Activated T-cell treated with anti-CD3 and anti-CD28 coated beads, Interleukin-2, amount 50 U/mL, for 24 hours (primary cell): Measurements from ENCODE around the gene KCNK6.

ENCODE experiments used
- DNase-seq: peaks from one replicate; pipeline ENCODE4 v3.0.0-alpha.2; 2020
- H3K27ac Mint-ChIP-seq: 2 replicates; pipeline ENCODE4 v1.8.0; 2020; ENCODE audit warnings: mild to moderate bottlenecking, mixed read lengths
- H3K27me3 Mint-ChIP-seq: 2 replicates; pipeline ENCODE4 v1.8.0; 2020; ENCODE audit warnings: mixed read lengths
- H3K36me3 Mint-ChIP-seq: 2 replicates; pipeline ENCODE4 v1.8.0; 2020; ENCODE audit warnings: low read depth, mixed read lengths
- H3K4me1 Mint-ChIP-seq: 2 replicates; pipeline ENCODE4 v1.8.0; 2020; ENCODE audit warnings: low read depth, mixed read lengths
- H3K4me3 Mint-ChIP-seq: 2 replicates; pipeline ENCODE4 v1.8.0; 2020; ENCODE audit warnings: mild to moderate bottlenecking, moderate library complexity, mixed read lengths
- H3K9me3 Mint-ChIP-seq: 2 replicates; pipeline ENCODE4 v1.8.0; 2020; ENCODE audit warnings: mixed read lengths

KCNK6 gene

GRCh38 chr19:38319421-38320258 lies at the start of gene KCNK6:
Gene KCNK6 (plus strand): TSS chr19:38319845. CDS start chr19:38319951, 106 bp downstream.
- DNase-seq: peak; percentile 75
- Mint-ChIP-seq H3K27ac (peak within 1 kb of the TSS; percentile 66), H3K27me3 (no peaks in the 10 kb centered on the region), H3K4me3 (peak within 1 kb of the TSS; percentile 83), H3K4me1 (peaks cover 57% of the 10 kb centered on the region), H3K9me3 (no peaks in the 10 kb centered on the region), H3K36me3 (peaks cover 11% of the 10 kb centered on the region)

- H3K4me3 Mint-ChIP-seq: no peak overlapping the region
- no peak for DNase-seq
- H3K27me3 Mint-ChIP-seq: no peaks in the 10 kb centered on the region
- peak overlapping the region; percentile 55 for H3K27ac Mint-ChIP-seq
- no peaks in the 10 kb centered on the region for H3K36me3 Mint-ChIP-seq
- no peaks in the 10 kb centered on the region for H3K9me3 Mint-ChIP-seq
- H3K4me1 Mint-ChIP-seq: peaks cover 24% of the 10 kb centered on the region
Observed at GRCh38 chr19:38270587-38271167, 49.0 kb upstream of the KCNK6 start.

- no peaks in the 10 kb centered on the region for H3K36me3 Mint-ChIP-seq
- peaks cover 10% of the 10 kb centered on the region for H3K4me1 Mint-ChIP-seq
- H3K27ac Mint-ChIP-seq: no peak overlapping the region
Observed at GRCh38 chr19:38273499-38273898, 46.1 kb upstream of the KCNK6 start.

GRCh38 chr19:38274739-38275138 lies 44.9 kb upstream of the KCNK6 start:
- Mint-ChIP-seq H3K4me3 (no peak overlapping the region), H3K36me3 (no peaks in the 10 kb centered on the region), H3K9me3 (no peaks in the 10 kb centered on the region), H3K27me3 (no peaks in the 10 kb centered on the region), H3K27ac (no peak overlapping the region), H3K4me1 (peaks cover 10% of the 10 kb centered on the region)
- no peak for DNase-seq

More at GRCh38 chr19:38273499-38273898, 46.1 kb upstream of the KCNK6 start:
- no peaks in the 10 kb centered on the region for H3K9me3 Mint-ChIP-seq
- no peak overlapping the region for H3K4me3 Mint-ChIP-seq
- no peak for DNase-seq
- H3K27me3 Mint-ChIP-seq: no peaks in the 10 kb centered on the region

- DNase-seq: no peak
- Mint-ChIP-seq H3K27me3 (no peaks in the 10 kb centered on the region), H3K4me3 (no peak overlapping the region), H3K36me3 (no peaks in the 10 kb centered on the region), H3K9me3 (no peaks in the 10 kb centered on the region), H3K27ac (no peak overlapping the region), H3K4me1 (peaks cover 5% of the 10 kb centered on the region)
Observed at GRCh38 chr19:38276942-38277517, 42.6 kb upstream of the KCNK6 start.

- no peak for DNase-seq
- Mint-ChIP-seq H3K9me3 (no peaks in the 10 kb centered on the region), H3K4me3 (no peak overlapping the region), H3K27me3 (no peaks in the 10 kb centered on the region), H3K36me3 (no peaks in the 10 kb centered on the region), H3K4me1 (peaks cover 8% of the 10 kb centered on the region), H3K27ac (no peak overlapping the region)
Observed at GRCh38 chr19:38277549-38277948, 42.1 kb upstream of the KCNK6 start.

- Mint-ChIP-seq H3K27ac (peak overlapping the region; percentile 40), H3K27me3 (no peaks in the 10 kb centered on the region), H3K9me3 (no peaks in the 10 kb centered on the region), H3K36me3 (no peaks in the 10 kb centered on the region), H3K4me1 (peaks cover 8% of the 10 kb centered on the region), H3K4me3 (no peak overlapping the region)
- no peak for DNase-seq
Observed at GRCh38 chr19:38277969-38278680, 41.5 kb upstream of the KCNK6 start.

GRCh38 chr19:38278751-38279150 lies 40.9 kb upstream of the KCNK6 start:
- Mint-ChIP-seq H3K27ac (no peak overlapping the region), H3K4me3 (no peak overlapping the region), H3K27me3 (no peaks in the 10 kb centered on the region), H3K36me3 (no peaks in the 10 kb centered on the region), H3K4me1 (peaks cover 8% of the 10 kb centered on the region), H3K9me3 (no peaks in the 10 kb centered on the region)
- no peak for DNase-seq

GRCh38 chr19:38280030-38280921 lies 39.4 kb upstream of the KCNK6 start:
- no peak for DNase-seq
- no peaks in the 10 kb centered on the region for H3K9me3 Mint-ChIP-seq
- no peaks in the 10 kb centered on the region for H3K27me3 Mint-ChIP-seq
- peaks cover 3% of the 10 kb centered on the region for H3K36me3 Mint-ChIP-seq
- H3K27ac Mint-ChIP-seq: peak overlapping the region; percentile 50
- peaks cover 8% of the 10 kb centered on the region for H3K4me1 Mint-ChIP-seq
- H3K4me3 Mint-ChIP-seq: no peak overlapping the region

GRCh38 chr19:38281811-38282566 lies 37.7 kb upstream of the KCNK6 start:
- Mint-ChIP-seq H3K27ac (peak overlapping the region; percentile 42), H3K9me3 (no peaks in the 10 kb centered on the region), H3K4me3 (no peak overlapping the region)

GRCh38 chr19:38283271-38283670 lies 36.4 kb upstream of the KCNK6 start:
- no peaks in the 10 kb centered on the region for H3K9me3 Mint-ChIP-seq
- H3K4me3 Mint-ChIP-seq: no peak overlapping the region
- H3K4me1 Mint-ChIP-seq: peaks cover 8% of the 10 kb centered on the region
- no peaks in the 10 kb centered on the region for H3K27me3 Mint-ChIP-seq
- no peak overlapping the region for H3K27ac Mint-ChIP-seq
- H3K36me3 Mint-ChIP-seq: peaks cover 6% of the 10 kb centered on the region
- DNase-seq: no peak

More at GRCh38 chr19:38281811-38282566, 37.7 kb upstream of the KCNK6 start:
- Mint-ChIP-seq H3K27me3 (no peaks in the 10 kb centered on the region), H3K36me3 (peaks cover 6% of the 10 kb centered on the region), H3K4me1 (peaks cover 8% of the 10 kb centered on the region)
- DNase-seq: no peak

- Mint-ChIP-seq H3K4me1 (peaks cover 8% of the 10 kb centered on the region), H3K27ac (peak overlapping the region; percentile 59), H3K9me3 (no peaks in the 10 kb centered on the region), H3K27me3 (no peaks in the 10 kb centered on the region), H3K36me3 (peaks cover 11% of the 10 kb centered on the region), H3K4me3 (no peak overlapping the region)
- no peak for DNase-seq
Observed at GRCh38 chr19:38284422-38284821, 35.2 kb upstream of the KCNK6 start.

- no peaks in the 10 kb centered on the region for H3K9me3 Mint-ChIP-seq
- H3K36me3 Mint-ChIP-seq: peaks cover 19% of the 10 kb centered on the region
- H3K27me3 Mint-ChIP-seq: no peaks in the 10 kb centered on the region
- H3K4me3 Mint-ChIP-seq: no peak overlapping the region
- H3K4me1 Mint-ChIP-seq: peaks cover 8% of the 10 kb centered on the region
- no peak for DNase-seq
- no peak overlapping the region for H3K27ac Mint-ChIP-seq
Observed at GRCh38 chr19:38285567-38285966, 34.1 kb upstream of the KCNK6 start.
